A673 (cell line): ENCODE results near the gene IL20. TPM values are rescaled to one million over a fixed set of nuclear protein-coding genes. Genes with fewer than 3 reads are reported as not detected.

Experiments
- BruUV-seq: library from RNA; stranded (reverse); fragments of 400-500 nt; replicated peaks from 2 replicates; lab custom pipeline; 2021; lab: Mats Ljungman, UMichigan
- CTCF ChIA-PET: fragments of 300-600 bp; sonication (Branson Sonifier 250); formaldehyde crosslinking; loops from one replicate; lab custom pipeline; 2022; ENCODE audit warnings: antibody characterized with exemption; lab: Charles Lee
- POLR2A ChIA-PET: fragments of 300-600 bp; sonication (Branson Sonifier 250); formaldehyde crosslinking; loops from one replicate; lab custom pipeline; 2022; ENCODE audit warnings: antibody characterized with exemption; ENCODE audit not compliant: low non-redundant PET; lab: Charles Lee
- DNase-seq: peaks from one replicate; pipeline ENCODE4 v3.0.0-alpha.2; 2015; ENCODE audit warnings: low spot score
- H3K27ac ChIP-seq: fragments of 200-600 bp; sonication (generic); 2 replicates; pipeline ENCODE4 v1.5.1; 2016; ENCODE audit warnings: mixed run types, low read depth, mild to moderate bottlenecking, mixed read lengths, antibody characterized with exemption, low read length; ENCODE audit not compliant: poor library complexity, severe bottlenecking
- H3K27me3 ChIP-seq: fragments of 200-600 bp; sonication (generic); replicated peaks from 2 replicates; pipeline ENCODE4 v1.6.1; 2017; ENCODE audit warnings: mixed run types, low read depth, mild to moderate bottlenecking, mixed read lengths, antibody characterized with exemption, low read length; ENCODE audit not compliant: insufficient read depth, poor library complexity
- H3K36me3 ChIP-seq: fragments of 200-600 bp; sonication (generic); 2 replicates; pipeline ENCODE4 v1.6.1; 2016; ENCODE audit warnings: mixed run types, mild to moderate bottlenecking, mixed read lengths, antibody characterized with exemption, low read length; ENCODE audit not compliant: insufficient read depth, poor library complexity, severe bottlenecking
- H3K4me1 ChIP-seq: fragments of 200-600 bp; sonication (generic); 2 replicates; pipeline ENCODE4 v1.6.1; 2017; ENCODE audit warnings: mixed run types, mild to moderate bottlenecking, mixed read lengths, antibody characterized with exemption, low read length; ENCODE audit not compliant: insufficient read depth, poor library complexity, severe bottlenecking
- H3K4me3 ChIP-seq: fragments of 200-600 bp; sonication (generic); 2 replicates; pipeline ENCODE4 v1.5.1; 2016; ENCODE audit warnings: low read depth, mixed run types, mild to moderate bottlenecking, mixed read lengths, low read length; ENCODE audit not compliant: poor library complexity, severe bottlenecking
- H3K9me3 ChIP-seq: fragments of 200-600 bp; sonication (generic); 2 replicates; pipeline ENCODE4 v1.6.1; 2016; ENCODE audit warnings: mixed run types, low read depth, mild to moderate bottlenecking, mixed read lengths, antibody characterized with exemption, low read length; ENCODE audit not compliant: poor library complexity, severe bottlenecking
- CTCF ChIP-seq: fragments of 300-800, 200-600 bp; sonication (generic); conservative IDR thresholded peaks from 2 replicates; pipeline ENCODE4 v1.5.1; 2017; ENCODE audit warnings: low read depth, mild to moderate bottlenecking, antibody characterized with exemption, low read length, moderate library complexity, mixed read lengths
- EZH2 ChIP-seq: fragments of 200-600 bp; sonication (generic); IDR thresholded peaks from 2 replicates; pipeline ENCODE4 v1.6.1; 2017; ENCODE audit warnings: borderline replicate concordance, low read depth, mild to moderate bottlenecking, mixed read lengths, antibody characterized with exemption, low read length; ENCODE audit not compliant: poor library complexity, severe bottlenecking
- intact Hi-C: fragments of 100-400 bp; cut with micrococcal nuclease; formaldehyde crosslinking; loops from one replicate; pipeline ENCODE4 v1.10.0; 2022; ENCODE audit not compliant: unreplicated experiment
- total RNA-seq: library from RNA; stranded (reverse); gene quantifications from 2 replicates; pipeline ENCODE4 v1.2.3, GENCODE V29; 2021

IL20 gene
- total RNA-seq, 1 experiment from 2014 or later, result not detected

GRCh38 chr1:206899717-206900116, 34.3 kb downstream of the IL20 start:
- intact Hi-C loops, result no loop called here
- H3K4me1 ChIP-seq, result no peaks in the 10 kb centered on the region
- ChIA-PET CTCF (interaction anchor here (1.0 kb wide), 1 partner anchor 12 kb away, joined by 3 read pairs; no protein-coding TSS in a partner anchor), POLR2A (no interaction called here)
- no peaks in the 10 kb centered on the region for H3K36me3 ChIP-seq
- no peak for DNase-seq
- no peak overlapping the region for H3K27ac ChIP-seq
- BruUV-seq, result no TSS peak
- H3K27me3 ChIP-seq, result no peaks in the 10 kb centered on the region
- no peak overlapping the region for H3K4me3 ChIP-seq
- no peaks in the 10 kb centered on the region for H3K9me3 ChIP-seq
- TF ChIP-seq EZH2 (no peak), CTCF (no peak)

GRCh38 chr1:206900149-206900548, 34.7 kb downstream of the IL20 start:
- no peak for TF ChIP-seq EZH2
- TF ChIP-seq CTCF, result no peak
- Histone ChIP-seq H3K4me3 (no peak overlapping the region), H3K27ac (no peak overlapping the region), H3K9me3 (no peaks in the 10 kb centered on the region), H3K4me1 (no peaks in the 10 kb centered on the region), H3K36me3 (no peaks in the 10 kb centered on the region), H3K27me3 (no peaks in the 10 kb centered on the region)
- no TSS peak for BruUV-seq
- CTCF ChIA-PET, result interaction anchor here (1.0 kb wide), 1 partner anchor 12 kb away, joined by 3 read pairs; no protein-coding TSS in a partner anchor
- POLR2A ChIA-PET, result no interaction called here
- intact Hi-C loops, result no loop called here
- no peak for DNase-seq

- no TSS peak for BruUV-seq
- POLR2A ChIA-PET, result no interaction called here
- CTCF ChIA-PET, result no interaction called here
- Histone ChIP-seq H3K36me3 (no peaks in the 10 kb centered on the region), H3K27ac (no peak overlapping the region), H3K4me1 (no peaks in the 10 kb centered on the region), H3K27me3 (no peaks in the 10 kb centered on the region), H3K4me3 (no peak overlapping the region), H3K9me3 (no peaks in the 10 kb centered on the region)
- no peak for DNase-seq
- no peak for TF ChIP-seq EZH2
- no peak for TF ChIP-seq CTCF
- intact Hi-C loops, result no loop called here
These were observed 36.5 kb downstream of the IL20 start for GRCh38 chr1:206901944-206902343.
